Karpas-422 (cell line): ENCODE data around the gene MYH9. TPM values are rescaled to one million over a fixed set of nuclear protein-coding genes. Genes with fewer than 3 reads are reported as not detected.

Experiments used
- DNase-seq: peaks from one replicate; pipeline ENCODE4 v3.0.0-alpha.2; 2015
- H2AFZ ChIP-seq: fragments of 200-600 bp; sonication (generic); 2 replicates; pipeline ENCODE4 v1.6.1; 2014; ENCODE audit warnings: antibody characterized with exemption, low read length, mixed read lengths
- H3K27ac ChIP-seq: fragments of 200-600 bp; sonication (generic); 2 replicates; pipeline ENCODE4 v1.5.1; 2014; ENCODE audit warnings: mild to moderate bottlenecking, low read length, moderate library complexity
- H3K27me3 ChIP-seq: fragments of 200-600 bp; sonication (generic); 2 replicates; pipeline ENCODE4 v1.6.1; 2014; ENCODE audit warnings: low read length, mixed read lengths
- H3K36me3 ChIP-seq: fragments of 200-600 bp; sonication (generic); 2 replicates; pipeline ENCODE4 v1.6.1; 2014; ENCODE audit warnings: low read length, mixed read lengths; ENCODE audit not compliant: insufficient read depth
- H3K4me1 ChIP-seq: fragments of 200-600 bp; sonication (generic); 2 replicates; pipeline ENCODE4 v1.6.1; 2014; ENCODE audit warnings: mild to moderate bottlenecking, low read length, mixed read lengths
- H3K4me2 ChIP-seq: fragments of 200-600 bp; sonication (generic); 2 replicates; pipeline ENCODE4 v1.6.1; 2014; ENCODE audit warnings: low read length, low read depth, mild to moderate bottlenecking; ENCODE audit not compliant: poor library complexity, severe bottlenecking
- H3K4me3 ChIP-seq: fragments of 200-600 bp; sonication (generic); 2 replicates; pipeline ENCODE4 v1.5.1; 2014; ENCODE audit warnings: mild to moderate bottlenecking, antibody characterized with exemption, low read length, mixed read lengths
- H3K79me2 ChIP-seq: fragments of 200-600 bp; sonication (generic); 2 replicates; pipeline ENCODE4 v1.6.1; 2014; ENCODE audit warnings: mild to moderate bottlenecking, low read length, mixed read lengths
- H3K9ac ChIP-seq: fragments of 200-600 bp; sonication (generic); 2 replicates; pipeline ENCODE4 v1.6.0; 2014; ENCODE audit warnings: low read length
- H3K9me2 ChIP-seq: fragments of 200-600 bp; sonication (generic), shearing (Covaris generic); replicated peaks from 2 replicates; pipeline ENCODE4 v1.6.0; 2014; ENCODE audit warnings: mild to moderate bottlenecking, low read length, moderate library complexity; ENCODE audit not compliant: insufficient read depth
- H3K9me3 ChIP-seq: fragments of 300-700, 200-600 bp; sonication (generic); 2 replicates; pipeline ENCODE4 v1.6.1; 2014; ENCODE audit warnings: low read length, mixed read lengths
- H4K20me1 ChIP-seq: fragments of 200-600 bp; sonication (generic); 2 replicates; pipeline ENCODE4 v1.6.1; 2014; ENCODE audit warnings: mild to moderate bottlenecking, antibody characterized with exemption, low read length, low read depth; ENCODE audit not compliant: insufficient read depth
- total RNA-seq: library from RNA; depleted of rRNA; stranded (reverse); fragments of >200 nt; shearing (Covaris generic); gene quantifications from 2 replicates; pipeline ENCODE4 v1.2.3, GENCODE V29; 2014; ENCODE audit warnings: low replicate concordance

MYH9 gene
- total RNA-seq, 1 experiment from 2014 or later = 57.5 TPM

- no peak for DNase-seq
- Histone ChIP-seq H3K36me3 (no peaks in the 10 kb centered on the region), H3K79me2 (no peaks in the 10 kb centered on the region), H3K9ac (no peak overlapping the region), H3K27me3 (no peaks in the 10 kb centered on the region), H2AFZ (no peak overlapping the region), H3K9me3 (no peaks in the 10 kb centered on the region), H3K4me1 (peaks cover 8% of the 10 kb centered on the region), H3K27ac (no peak overlapping the region), H3K9me2 (no peaks in the 10 kb centered on the region), H3K4me2 (no peak overlapping the region), H3K4me3 (no peak overlapping the region), H4K20me1 (no peaks in the 10 kb centered on the region)
Observed at GRCh38 chr22:36409056-36409455, 21.3 kb upstream of the MYH9 start.

GRCh38 chr22:36406721-36407120 is 19.0 kb upstream of the MYH9 start:
- no peak overlapping the region for H3K9ac ChIP-seq
- H2AFZ ChIP-seq = no peak overlapping the region
- H4K20me1 ChIP-seq = no peaks in the 10 kb centered on the region
- no peaks in the 10 kb centered on the region for H3K9me2 ChIP-seq
- no peak overlapping the region for H3K27ac ChIP-seq
- H3K79me2 ChIP-seq = no peaks in the 10 kb centered on the region
- no peak overlapping the region for H3K4me2 ChIP-seq
- DNase-seq = no peak
- H3K9me3 ChIP-seq = no peaks in the 10 kb centered on the region
- H3K4me3 ChIP-seq = no peak overlapping the region
- H3K4me1 ChIP-seq = peaks cover 8% of the 10 kb centered on the region
- no peaks in the 10 kb centered on the region for H3K27me3 ChIP-seq
- H3K36me3 ChIP-seq = no peaks in the 10 kb centered on the region

- Histone ChIP-seq H4K20me1 (no peaks in the 10 kb centered on the region), H3K79me2 (no peaks in the 10 kb centered on the region), H3K4me1 (peaks cover 8% of the 10 kb centered on the region), H3K4me2 (no peak overlapping the region), H3K36me3 (no peaks in the 10 kb centered on the region), H3K9me3 (no peaks in the 10 kb centered on the region), H3K9ac (no peak overlapping the region), H3K9me2 (no peaks in the 10 kb centered on the region), H3K27me3 (no peaks in the 10 kb centered on the region), H2AFZ (no peak overlapping the region), H3K27ac (no peak overlapping the region), H3K4me3 (no peak overlapping the region)
- no peak for DNase-seq
Observed at GRCh38 chr22:36405671-36406538, 18.1 kb upstream of the MYH9 start.

- no peaks in the 10 kb centered on the region for H3K79me2 ChIP-seq
- no peak overlapping the region for H3K4me3 ChIP-seq
- H3K4me2 ChIP-seq = no peak overlapping the region
- H3K9me3 ChIP-seq = no peaks in the 10 kb centered on the region
- H3K36me3 ChIP-seq = no peaks in the 10 kb centered on the region
- H3K27me3 ChIP-seq = no peaks in the 10 kb centered on the region
- no peak for DNase-seq
- H3K9ac ChIP-seq = no peak overlapping the region
- no peak overlapping the region for H2AFZ ChIP-seq
- no peak overlapping the region for H3K27ac ChIP-seq
- no peaks in the 10 kb centered on the region for H4K20me1 ChIP-seq
- peaks cover 8% of the 10 kb centered on the region for H3K4me1 ChIP-seq
- H3K9me2 ChIP-seq = no peaks in the 10 kb centered on the region
Observed at GRCh38 chr22:36405221-36405661, 17.5 kb upstream of the MYH9 start.

GRCh38 chr22:36404446-36404845 is 16.7 kb upstream of the MYH9 start:
- H3K4me1 ChIP-seq = peaks cover 8% of the 10 kb centered on the region
- DNase-seq = no peak
- no peaks in the 10 kb centered on the region for H3K36me3 ChIP-seq
- H3K79me2 ChIP-seq = no peaks in the 10 kb centered on the region
- H3K9ac ChIP-seq = no peak overlapping the region
- H3K9me3 ChIP-seq = no peaks in the 10 kb centered on the region
- no peaks in the 10 kb centered on the region for H3K9me2 ChIP-seq
- no peak overlapping the region for H3K4me3 ChIP-seq
- no peak overlapping the region for H3K4me2 ChIP-seq
- H3K27me3 ChIP-seq = no peaks in the 10 kb centered on the region
- no peaks in the 10 kb centered on the region for H4K20me1 ChIP-seq
- H2AFZ ChIP-seq = no peak overlapping the region
- no peak overlapping the region for H3K27ac ChIP-seq

GRCh38 chr22:36399472-36399778 is 11.7 kb upstream of the MYH9 start:
- Histone ChIP-seq H3K27ac (no peak overlapping the region), H3K36me3 (no peaks in the 10 kb centered on the region), H2AFZ (no peak overlapping the region), H3K27me3 (no peaks in the 10 kb centered on the region), H3K9me2 (no peaks in the 10 kb centered on the region), H3K4me2 (no peak overlapping the region), H3K9ac (no peak overlapping the region), H4K20me1 (no peaks in the 10 kb centered on the region), H3K4me3 (no peak overlapping the region), H3K79me2 (no peaks in the 10 kb centered on the region), H3K9me3 (no peaks in the 10 kb centered on the region), H3K4me1 (no peaks in the 10 kb centered on the region)
- no peak for DNase-seq

- Histone ChIP-seq H3K27me3 (no peaks in the 10 kb centered on the region), H3K4me3 (no peak overlapping the region), H3K9me3 (no peaks in the 10 kb centered on the region), H3K79me2 (no peaks in the 10 kb centered on the region), H3K27ac (no peak overlapping the region), H3K4me2 (no peak overlapping the region), H3K9me2 (no peaks in the 10 kb centered on the region), H3K9ac (no peak overlapping the region), H3K4me1 (no peaks in the 10 kb centered on the region), H3K36me3 (no peaks in the 10 kb centered on the region), H2AFZ (no peak overlapping the region), H4K20me1 (no peaks in the 10 kb centered on the region)
- no peak for DNase-seq
Observed at GRCh38 chr22:36398601-36399471, 11.1 kb upstream of the MYH9 start.
